GM18873 (cell line): Measurements from ENCODE around the gene HUS1B.
"Not testable (repeated sequence)": the region's sequence is repeated elsewhere in the genome, so short reads cannot be mapped to it uniquely, and the experiment has no call there.

Experiments used
- ATAC-seq: cut with Tn5 transposase; IDR thresholded peaks from one replicate; pipeline ENCODE4 v1.9.1; 2021; ENCODE audit warnings: mild to moderate bottlenecking, moderate library complexity, moderate number of reproducible peaks; ENCODE audit not compliant: unreplicated experiment, low FRiP score

HUS1B gene

GRCh38 chr6:656460-657252 is at the start of gene HUS1B:
Gene HUS1B (minus strand): TSS chr6:657100. CDS start chr6:656944, 156 bp downstream.
- ATAC-seq = no peak

DNA sequence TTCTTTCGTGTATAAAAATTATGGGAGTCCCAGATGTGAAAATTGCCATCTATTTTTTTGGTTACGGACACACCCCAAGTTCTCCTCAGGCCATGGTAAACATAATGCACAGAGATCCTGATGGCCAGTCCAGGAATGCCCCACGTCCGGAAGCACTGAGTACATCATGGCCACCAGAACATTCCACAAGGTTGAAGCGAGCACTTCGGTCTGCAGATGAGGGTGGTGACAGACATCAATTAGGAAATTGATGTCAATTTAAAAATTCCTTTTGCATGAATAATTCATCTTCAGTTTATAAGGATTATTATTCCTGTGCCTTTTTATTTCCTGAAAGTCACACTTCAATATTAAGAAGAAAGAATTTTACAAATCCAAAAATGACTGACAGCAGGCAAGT is 49.2 kb upstream of the HUS1B start:
- ATAC-seq = no peak

- ATAC-seq = no peak
These were observed 48.1 kb upstream of the HUS1B start for GRCh38 chr6:705047-705446.

- no peak for ATAC-seq
These were observed 47.1 kb upstream of the HUS1B start for GRCh38 chr6:704046-704445.

GRCh38 chr6:703552-703951 is 46.7 kb upstream of the HUS1B start:
- no peak for ATAC-seq

- ATAC-seq = no peak
These were observed 45.0 kb upstream of the HUS1B start for GRCh38 chr6:701700-702479.

GRCh38 chr6:701215-701614 is 44.3 kb upstream of the HUS1B start:
- no peak for ATAC-seq

- no peak for ATAC-seq
These were observed 43.6 kb upstream of the HUS1B start for GRCh38 chr6:700490-700889.

GRCh38 chr6:699319-699718 is 42.4 kb upstream of the HUS1B start:
- no peak for ATAC-seq

DNA sequence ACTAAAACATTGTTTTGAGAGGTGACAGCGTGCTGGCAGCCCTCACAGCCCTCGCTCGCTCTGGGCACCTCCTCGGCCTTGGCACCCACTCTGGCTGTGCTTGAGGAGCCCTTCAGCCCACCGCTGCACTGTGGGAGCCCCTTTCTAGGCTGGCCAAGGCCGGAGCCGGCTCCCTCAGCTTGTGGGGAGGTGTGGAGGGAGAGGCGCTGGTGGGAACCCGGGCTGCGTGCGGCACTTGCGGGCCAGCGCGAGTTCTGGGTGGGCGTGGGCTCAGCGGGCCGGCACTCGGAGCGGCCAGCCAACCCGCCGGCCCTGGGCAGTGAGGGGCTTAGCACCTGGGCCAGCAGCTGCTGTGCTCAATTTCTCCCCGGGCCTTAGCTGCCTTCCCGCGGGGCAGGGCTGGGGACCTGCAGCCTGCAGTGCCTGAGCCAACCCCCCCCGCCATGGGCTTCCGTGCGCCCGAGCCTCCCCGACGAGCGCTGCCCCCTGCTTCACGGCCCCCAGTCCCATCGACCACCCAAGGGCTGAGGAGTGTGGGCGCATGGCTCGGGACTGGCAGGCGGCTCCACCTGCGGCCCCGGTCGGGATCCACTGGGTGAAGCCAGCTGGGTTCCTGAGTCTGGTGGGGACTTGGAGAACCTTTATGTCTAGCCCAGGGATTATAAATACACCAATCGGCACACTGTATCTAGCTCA is 37.7 kb upstream of the HUS1B start:
- not testable (repeated sequence) for ATAC-seq

GRCh38 chr6:693723-694009 is 36.8 kb upstream of the HUS1B start:
- no peak for ATAC-seq

- peak; percentile 77 for ATAC-seq
These were observed 36.2 kb upstream of the HUS1B start, which contains the start of gene EXOC2 for GRCh38 chr6:692858-693722. Gene EXOC2 (minus strand): TSS chr6:693139. CDS start chr6:637818, 55,321 bp downstream.

GRCh38 chr6:692356-692851 is 35.5 kb upstream of the HUS1B start:
- peak; percentile 59 for ATAC-seq

GRCh38 chr6:689223-689622 is 32.3 kb upstream of the HUS1B start:
- no peak for ATAC-seq

DNA sequence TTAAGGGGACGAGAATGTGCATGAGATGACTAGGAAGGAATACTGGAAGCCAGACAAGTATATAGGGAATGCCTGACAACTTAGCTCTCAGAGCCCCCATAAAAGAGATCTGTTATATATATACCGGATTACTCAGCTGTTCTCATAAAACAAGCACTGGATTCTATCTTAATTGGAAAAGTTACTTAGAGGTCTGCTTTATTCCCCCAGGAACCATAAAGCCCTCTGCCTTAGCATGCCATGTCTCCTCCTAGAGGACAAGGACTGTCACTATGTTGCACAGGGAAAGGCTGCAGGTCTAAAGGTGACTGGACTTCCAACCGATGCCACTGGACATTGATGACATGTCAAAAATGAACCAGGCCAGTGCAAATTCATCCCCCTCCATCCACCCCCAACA is 29.6 kb upstream of the HUS1B start:
- no peak for ATAC-seq

DNA sequence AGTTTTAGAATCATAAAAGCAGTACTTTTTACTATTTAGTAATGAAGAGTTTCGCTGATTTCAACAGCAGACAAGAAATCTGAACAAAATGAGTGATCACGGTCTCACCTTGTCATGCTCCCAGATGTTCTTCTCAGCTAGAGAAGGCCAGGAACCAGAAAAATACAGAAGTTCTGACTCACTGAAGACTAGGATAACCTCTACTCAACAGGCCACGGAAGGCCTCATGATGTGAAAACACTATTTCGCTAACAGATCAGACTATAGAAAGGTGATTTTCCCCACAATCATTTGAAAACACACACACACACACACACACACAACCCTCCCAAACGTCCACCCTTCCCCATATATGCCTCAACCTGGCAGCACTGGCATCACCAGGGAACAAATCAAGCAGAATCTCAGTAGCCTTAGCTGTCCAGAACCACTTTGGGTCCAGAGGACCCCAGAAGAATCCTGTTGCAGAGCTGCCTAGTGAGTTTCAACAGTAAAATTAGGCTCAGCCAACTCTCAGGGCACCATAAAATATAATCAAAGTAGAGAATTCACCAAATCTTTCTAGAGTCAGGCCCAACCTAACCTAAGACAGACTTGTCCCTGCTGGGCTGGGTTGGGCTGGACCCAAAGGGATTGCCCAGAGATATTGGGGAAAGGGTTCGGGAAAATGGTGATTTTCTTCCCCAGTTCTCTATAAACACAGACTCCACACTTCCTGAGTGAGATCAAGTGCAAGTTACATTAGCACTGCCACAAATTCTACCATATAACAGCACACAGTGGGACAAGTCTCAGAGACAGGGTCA is 28.1 kb upstream of the HUS1B start:
- ATAC-seq = peak; percentile 63

DNA sequence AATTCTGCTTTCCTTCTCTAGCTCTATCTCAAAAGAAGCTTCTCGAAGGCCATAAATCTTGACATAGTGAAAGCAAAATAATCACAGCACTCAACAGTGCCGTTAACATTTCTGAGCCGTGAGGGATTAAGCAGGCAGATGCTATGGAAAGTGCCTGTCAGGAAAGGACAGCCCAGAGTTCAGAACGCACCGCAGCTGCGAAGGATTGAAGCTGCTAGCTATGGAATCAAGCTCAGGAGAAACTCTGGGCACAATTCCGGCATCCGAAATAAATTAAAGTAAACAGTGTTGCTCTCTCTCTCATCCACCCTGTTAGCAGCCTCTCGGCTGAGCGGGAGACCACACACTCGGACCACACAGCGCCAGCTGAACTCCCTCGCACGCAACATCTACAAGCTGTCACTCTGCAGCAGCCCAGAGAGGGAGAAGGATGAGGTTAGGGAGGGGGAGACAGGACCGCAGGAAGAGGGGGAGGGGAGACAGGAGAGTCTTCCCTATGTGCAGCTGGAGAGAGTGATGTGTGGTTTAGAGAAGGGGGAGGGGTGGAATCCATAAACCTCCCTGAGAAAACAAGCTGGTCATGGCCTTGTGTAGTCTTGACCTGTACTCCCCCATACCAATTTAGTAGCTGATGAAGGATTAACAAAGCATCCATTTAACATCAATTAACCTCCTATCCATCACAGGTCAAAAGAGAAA is 27.0 kb upstream of the HUS1B start:
- ATAC-seq = no peak

- no peak for ATAC-seq
These were observed 23.9 kb upstream of the HUS1B start for GRCh38 chr6:680666-681340.
